Esophagus squamous epithelium (tissue), 4 donors: Measurements from ENCODE around the gene PI4KA.

Source experiments
- CTCF ChIP-seq, 6 experiments: fragments of 450-650 bp in 4 of 6; fragments of 200-600 bp in 2 of 6; sonication (generic) in 2 of 6; IDR thresholded peaks; one replicate each; pipeline ENCODE4 v1.5.1; 2016 to 2019; ENCODE audit warnings: antibody characterized with exemption in 6 of 6, mild to moderate bottlenecking in 4 of 6, moderate library complexity in 4 of 6
- POLR2A ChIP-seq, 4 donors: fragments of 450-650 bp; IDR thresholded peaks; one replicate each; pipeline ENCODE4 v1.6.1; 2017; ENCODE audit warnings: antibody characterized with exemption in 4 of 4, mild to moderate bottlenecking in 4 of 4, moderate library complexity in 3 of 4

GRCh38 chr22:20802922-20803553, 55.6 kb downstream of the PI4KA start:
- TF ChIP-seq CTCF (IDR thresholded peaks at IDR 0.05): no peak
- TF ChIP-seq POLR2A (IDR thresholded peaks at IDR 0.05): no peak
